Natural killer cell (primary cell): ENCODE data around the gene SFSWAP. TPM values are rescaled to one million over a fixed set of nuclear protein-coding genes. Genes with fewer than 3 reads are reported as not detected.

ENCODE experiments used
- ATAC-seq, 3 donors: fragments of 150-1000 bp in 2 of 3; fragments of 200-7000 bp in 1 of 3; cut with Tn5 transposase; 1 replicate in 1 of 3; 2 replicates in 2 of 3; pipeline ENCODE4 v1.10.0; 2021; ENCODE audit warnings: mild to moderate bottlenecking in 2 of 3, moderate library complexity in 2 of 3
- DNase-seq, 2 donors: peaks; one replicate each; pipeline versions ENCODE4 v3.0.0 to v3.0.0-alpha.2; 2013 to 2021; ENCODE audit warnings: mixed read lengths in 1 of 2
- H3K27ac ChIP-seq: one replicate; pipeline ENCODE4 v1.5.1; 2013; ENCODE audit warnings: mild to moderate bottlenecking, low read length
- H3K27me3 ChIP-seq: one replicate; pipeline ENCODE4 v1.6.1; 2013; ENCODE audit warnings: low read length; ENCODE audit not compliant: control insufficient read depth, insufficient read depth
- H3K36me3 ChIP-seq: one replicate; pipeline ENCODE4 v1.6.1; 2013; ENCODE audit warnings: low read length; ENCODE audit not compliant: control insufficient read depth, insufficient read depth
- H3K4me1 ChIP-seq: one replicate; pipeline ENCODE4 v1.6.1; 2013; ENCODE audit warnings: low read length; ENCODE audit not compliant: control insufficient read depth, insufficient read depth
- H3K4me3 ChIP-seq: one replicate; pipeline ENCODE4 v1.5.1; 2013; ENCODE audit warnings: low read length
- H3K9me3 ChIP-seq: one replicate; pipeline ENCODE4 v1.6.1; 2013; ENCODE audit warnings: low read length; ENCODE audit not compliant: control insufficient read depth, insufficient read depth
- H3K27ac Mint-ChIP-seq, 2 donors: one replicate each; pipeline ENCODE4 v1.8.0; 2022; ENCODE audit warnings: mild to moderate bottlenecking in 2 of 2, mixed read lengths in 2 of 2, moderate library complexity in 1 of 2
- H3K27me3 Mint-ChIP-seq, 2 donors: one replicate each; pipeline ENCODE4 v1.8.0; 2022; ENCODE audit warnings: low read depth in 2 of 2, mixed read lengths in 2 of 2
- H3K36me3 Mint-ChIP-seq: one replicate; pipeline ENCODE4 v1.8.0; 2022; ENCODE audit warnings: mixed read lengths
- H3K4me1 Mint-ChIP-seq, 2 donors: one replicate each; pipeline ENCODE4 v1.8.0; 2022; ENCODE audit warnings: mixed read lengths in 2 of 2
- H3K4me3 Mint-ChIP-seq: one replicate; pipeline ENCODE4 v1.8.0; 2022; ENCODE audit warnings: mild to moderate bottlenecking, moderate library complexity, mixed read lengths
- H3K9me3 Mint-ChIP-seq, 2 donors: one replicate each; pipeline ENCODE4 v1.8.0; 2022; ENCODE audit warnings: mixed read lengths in 2 of 2
- WGBS: methylation state at CpG from one replicate; pipeline ENCODE4 v1.1.7; 2013; ENCODE audit warnings: missing lambda C conversion rate; ENCODE audit not compliant: insufficient coverage; 5-methylcytosine and 5-hydroxymethylcytosine counted together
- intact Hi-C: fragments of 100-400 bp; cut with micrococcal nuclease; formaldehyde crosslinking; loops from one replicate; pipeline ENCODE4 v1.14.2; 2022
- total RNA-seq, 4 donors: library from RNA; stranded (reverse); fragments of 120-200 nt in 1 of 4; gene quantifications; one replicate each; pipeline versions ENCODE4 v1.2.3 to v1.2.4, GENCODE V29; 2013 to 2022
- TF ChIP-seq, protein P1 (sequence below): fragments of 200-600 bp; IDR thresholded peaks from one replicate; pipeline ENCODE4 v1.8.0; 2022; ENCODE audit warnings: antibody characterized with exemption

Gene SFSWAP
- total RNA-seq, 3 donors from 2014 or later (not counting 1 experiment from before 2014, with no cell fraction given), result 99.1 to 109 (median 102) TPM

DNA sequence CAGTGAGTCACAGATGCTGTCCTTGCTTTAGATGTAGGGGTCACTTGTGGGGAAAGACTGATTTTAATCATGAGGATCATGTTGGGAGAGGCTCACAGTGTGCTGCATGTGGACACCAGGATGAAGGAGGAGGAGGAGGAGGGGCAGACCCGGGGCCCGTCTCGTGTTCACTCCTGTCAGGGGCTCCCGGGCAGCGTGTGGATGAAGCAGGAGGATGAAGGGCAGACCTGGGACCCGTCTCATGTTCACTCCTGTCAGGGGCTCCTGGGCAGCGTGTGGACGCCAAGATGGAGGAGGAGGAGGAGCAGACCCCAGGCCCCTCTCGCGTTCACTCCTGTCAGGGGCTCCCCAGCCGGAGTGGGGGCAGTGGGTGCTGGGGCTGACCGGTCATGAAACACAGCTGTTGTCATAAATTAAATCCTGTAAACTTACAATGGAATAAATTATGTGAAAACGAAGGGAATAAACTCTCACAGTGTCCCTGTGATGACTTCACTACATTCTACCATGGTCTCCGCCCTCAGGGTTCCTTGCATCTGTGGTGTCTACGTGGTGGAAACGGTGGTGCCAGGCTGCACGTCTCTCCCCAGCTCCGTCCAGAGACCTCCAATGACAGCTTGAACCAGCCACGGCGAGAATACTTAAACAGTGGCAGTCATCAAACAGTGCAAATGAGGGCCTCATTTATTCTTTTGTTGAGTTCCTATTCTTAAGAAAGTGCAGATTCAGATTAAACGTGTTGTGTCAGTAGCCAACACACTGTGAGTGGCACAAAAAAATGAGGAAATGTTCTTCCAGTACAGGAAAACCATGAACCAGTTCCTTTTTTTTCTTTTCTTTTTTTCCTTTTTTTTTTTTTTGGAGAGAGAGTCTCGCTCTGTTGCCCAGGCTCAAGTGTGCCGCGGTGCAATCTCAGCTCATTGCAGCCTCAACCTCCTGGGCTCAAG lies 37.7 kb upstream of the SFSWAP start:
- H3K4me3 Mint-ChIP-seq, result no peak overlapping the region
- Histone ChIP-seq H3K27me3 (no peaks in the 10 kb centered on the region), H3K4me3 (no peak overlapping the region), H3K9me3 (no peaks in the 10 kb centered on the region), H3K4me1 (no peaks in the 10 kb centered on the region), H3K27ac (no peak overlapping the region), H3K36me3 (no peaks in the 10 kb centered on the region)
- TF ChIP-seq, protein P1, sequence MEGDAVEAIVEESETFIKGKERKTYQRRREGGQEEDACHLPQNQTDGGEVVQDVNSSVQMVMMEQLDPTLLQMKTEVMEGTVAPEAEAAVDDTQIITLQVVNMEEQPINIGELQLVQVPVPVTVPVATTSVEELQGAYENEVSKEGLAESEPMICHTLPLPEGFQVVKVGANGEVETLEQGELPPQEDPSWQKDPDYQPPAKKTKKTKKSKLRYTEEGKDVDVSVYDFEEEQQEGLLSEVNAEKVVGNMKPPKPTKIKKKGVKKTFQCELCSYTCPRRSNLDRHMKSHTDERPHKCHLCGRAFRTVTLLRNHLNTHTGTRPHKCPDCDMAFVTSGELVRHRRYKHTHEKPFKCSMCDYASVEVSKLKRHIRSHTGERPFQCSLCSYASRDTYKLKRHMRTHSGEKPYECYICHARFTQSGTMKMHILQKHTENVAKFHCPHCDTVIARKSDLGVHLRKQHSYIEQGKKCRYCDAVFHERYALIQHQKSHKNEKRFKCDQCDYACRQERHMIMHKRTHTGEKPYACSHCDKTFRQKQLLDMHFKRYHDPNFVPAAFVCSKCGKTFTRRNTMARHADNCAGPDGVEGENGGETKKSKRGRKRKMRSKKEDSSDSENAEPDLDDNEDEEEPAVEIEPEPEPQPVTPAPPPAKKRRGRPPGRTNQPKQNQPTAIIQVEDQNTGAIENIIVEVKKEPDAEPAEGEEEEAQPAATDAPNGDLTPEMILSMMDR, result no peak
- H3K27ac Mint-ChIP-seq, result no peak overlapping the region
- H3K36me3 Mint-ChIP-seq, result no peaks in the 10 kb centered on the region
- peaks cover 0 to 11% of the 10 kb centered on the region in 2 donors for H3K27me3 Mint-ChIP-seq
- no peaks in the 10 kb centered on the region for H3K9me3 Mint-ChIP-seq
- ATAC-seq (no peak), DNase-seq (no peak)
- intact Hi-C loops, result no loop called here
- WGBS, result 63% methylated on average over 19 of the region's 24 CpGs
- H3K4me1 Mint-ChIP-seq, result no peaks in the 10 kb centered on the region

DNA sequence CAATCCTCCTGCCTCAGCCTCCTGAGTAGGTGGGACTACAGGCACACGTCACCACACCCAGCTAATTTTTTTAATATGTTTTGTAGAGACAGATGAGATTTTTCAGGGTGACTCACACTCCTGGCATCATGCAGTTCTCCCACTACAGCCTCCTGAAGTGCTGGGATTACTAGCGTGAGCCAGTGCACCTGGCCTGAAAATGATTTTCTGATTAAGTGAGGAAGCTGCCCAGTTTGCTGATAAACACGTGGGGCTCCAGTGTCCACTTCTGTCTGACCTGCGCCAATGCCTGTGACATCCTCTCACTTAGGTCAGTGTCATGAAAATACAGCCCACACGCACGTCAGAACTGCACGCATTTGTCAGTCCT lies 37.0 kb upstream of the SFSWAP start:
- no peak for ATAC-seq
- no peak overlapping the region for H3K4me3 Mint-ChIP-seq
- H3K27ac ChIP-seq, result no peak overlapping the region

DNA sequence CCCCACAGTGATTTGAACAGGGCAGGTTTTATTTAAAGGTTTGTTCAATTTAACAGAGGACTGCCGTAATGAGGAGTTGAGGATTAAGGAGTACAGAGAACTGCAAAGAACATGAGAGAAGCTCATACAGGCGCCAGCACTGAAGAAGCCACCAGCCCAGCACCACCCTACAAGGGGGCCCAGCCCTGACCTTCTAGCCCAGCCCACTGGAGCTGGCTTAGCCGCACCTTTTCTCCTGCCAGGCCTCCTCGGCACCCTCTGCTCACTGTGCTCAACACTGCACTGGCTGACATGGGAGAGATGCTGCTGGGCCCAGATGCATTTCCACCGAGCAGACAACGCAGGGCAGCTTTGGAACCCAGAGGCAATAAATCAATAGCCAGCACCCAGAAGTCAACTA lies 36.5 kb upstream of the SFSWAP start:
- no peaks in the 10 kb centered on the region for H3K4me1 Mint-ChIP-seq
- no peaks in the 10 kb centered on the region for H3K9me3 ChIP-seq
- H3K4me1 ChIP-seq, result no peaks in the 10 kb centered on the region
- H3K36me3 ChIP-seq, result no peaks in the 10 kb centered on the region
- no peak overlapping the region for H3K4me3 Mint-ChIP-seq
- H3K27ac ChIP-seq, result no peak overlapping the region
- WGBS, result 95% methylated on average over 6 of the region's 6 CpGs
- H3K27ac Mint-ChIP-seq, result no peak overlapping the region
- H3K27me3 Mint-ChIP-seq, result peaks cover 0 to 4% of the 10 kb centered on the region in 2 donors
- H3K4me3 ChIP-seq, result no peak overlapping the region
- ATAC-seq, result no peak
- no peaks in the 10 kb centered on the region for H3K36me3 Mint-ChIP-seq
- no peaks in the 10 kb centered on the region for H3K9me3 Mint-ChIP-seq
- TF ChIP-seq, protein P1, result no peak
- no peaks in the 10 kb centered on the region for H3K27me3 ChIP-seq
- intact Hi-C loops, result no loop called here
- no peak for DNase-seq

More for the DNA sequence above, 37.0 kb upstream of the SFSWAP start:
- Histone ChIP-seq H3K36me3 (no peaks in the 10 kb centered on the region), H3K4me3 (no peak overlapping the region), H3K27me3 (no peaks in the 10 kb centered on the region), H3K4me1 (no peaks in the 10 kb centered on the region), H3K9me3 (no peaks in the 10 kb centered on the region)
- no peak for DNase-seq
- intact Hi-C loops, result no loop called here
- TF ChIP-seq, protein P1, result no peak
- H3K27ac Mint-ChIP-seq, result no peak overlapping the region
- peaks cover 0 to 8% of the 10 kb centered on the region in 2 donors for H3K27me3 Mint-ChIP-seq
- H3K36me3 Mint-ChIP-seq, result no peaks in the 10 kb centered on the region
- WGBS, result 91% methylated on average over 6 of the region's 7 CpGs
- H3K4me1 Mint-ChIP-seq, result no peaks in the 10 kb centered on the region
- no peaks in the 10 kb centered on the region for H3K9me3 Mint-ChIP-seq
